Stimulated activated CD4-positive, alpha-beta T cell treated with anti-CD3 and anti-CD28 coated beads, Interleukin-4, amount 100 ng/mL, for 48 hours (primary cell): ENCODE results near the gene ZNF358.

Source experiments
- DNase-seq, 2 donors: peaks; one replicate each; pipeline ENCODE4 v3.0.0-alpha.2; 2020; ENCODE audit warnings: low read depth in 2 of 2

ZNF358 gene

DNA sequence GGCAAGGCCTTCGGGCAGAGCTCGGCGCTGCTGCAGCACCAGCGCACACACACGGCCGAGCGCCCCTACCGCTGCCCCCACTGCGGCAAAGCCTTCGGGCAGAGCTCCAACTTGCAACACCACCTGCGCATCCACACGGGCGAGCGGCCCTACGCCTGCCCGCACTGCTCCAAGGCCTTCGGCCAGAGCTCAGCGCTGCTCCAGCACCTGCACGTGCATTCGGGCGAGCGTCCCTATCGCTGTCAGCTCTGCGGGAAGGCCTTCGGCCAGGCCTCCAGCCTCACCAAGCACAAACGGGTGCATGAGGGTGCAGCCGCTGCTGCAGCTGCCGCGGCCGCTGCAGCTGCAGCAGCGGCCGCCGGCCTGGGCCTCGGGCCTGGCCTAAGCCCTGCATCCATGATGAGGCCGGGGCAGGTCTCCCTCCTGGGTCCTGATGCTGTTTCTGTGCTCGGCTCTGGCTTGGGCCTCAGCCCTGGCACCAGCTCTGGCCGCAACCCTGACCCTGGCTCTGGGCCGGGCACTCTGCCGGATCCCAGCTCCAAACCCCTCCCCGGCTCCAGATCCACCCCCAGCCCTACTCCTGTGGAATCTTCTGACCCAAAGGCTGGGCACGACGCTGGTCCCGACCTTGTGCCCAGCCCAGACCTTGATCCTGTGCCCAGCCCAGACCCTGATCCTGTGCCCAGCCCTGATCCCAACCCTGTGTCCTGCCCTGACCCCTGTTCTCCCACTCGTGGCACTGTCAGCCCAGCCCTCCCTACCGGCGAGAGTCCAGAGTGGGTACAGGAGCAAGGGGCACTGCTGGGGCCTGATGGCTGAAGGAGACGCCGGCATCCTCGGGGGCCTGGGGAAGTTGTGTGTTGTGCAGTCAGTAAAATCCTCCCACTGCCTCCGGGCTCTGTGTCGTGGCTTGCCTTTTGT, 4.5 kb downstream of the ZNF358 start:
- DNase-seq = no peak

- DNase-seq = no peak
Measured at GRCh38 chr19:7521551-7522071, 5.7 kb downstream of the ZNF358 start.

- DNase-seq = peak; percentile 99 to 100
Measured at GRCh38 chr19:7522072-7522922, 6.4 kb downstream of the ZNF358 start, which contains the start of gene MCOLN1. MCOLN1 (plus strand) TSS chr19:7522624; CDS start chr19:7522751, 127 bp downstream.

GRCh38 chr19:7522923-7523667, 7.2 kb downstream of the ZNF358 start:
- no peak for DNase-seq

DNA sequence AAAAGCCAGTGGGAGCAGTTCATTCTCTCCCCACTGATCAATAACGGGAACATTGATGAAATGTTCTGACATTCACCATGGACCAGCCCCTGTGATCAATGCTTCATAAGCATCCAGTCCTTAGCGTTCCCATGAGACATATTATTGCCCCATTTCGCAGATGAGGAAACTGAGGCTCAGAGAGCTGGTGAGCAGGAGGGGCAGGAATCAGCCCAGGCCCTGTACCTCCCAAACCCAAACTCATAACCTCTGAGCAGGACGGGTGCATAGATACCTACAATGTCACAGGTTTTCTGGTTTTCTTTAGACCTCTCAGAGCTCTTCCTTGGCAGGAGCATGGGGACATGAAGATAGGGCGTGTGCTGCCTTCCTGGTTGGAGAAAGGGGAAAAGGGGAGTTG, 8.6 kb downstream of the ZNF358 start:
- no peak for DNase-seq

- no peak for DNase-seq
Measured at GRCh38 chr19:7524992-7525739, 9.3 kb downstream of the ZNF358 start.

DNA sequence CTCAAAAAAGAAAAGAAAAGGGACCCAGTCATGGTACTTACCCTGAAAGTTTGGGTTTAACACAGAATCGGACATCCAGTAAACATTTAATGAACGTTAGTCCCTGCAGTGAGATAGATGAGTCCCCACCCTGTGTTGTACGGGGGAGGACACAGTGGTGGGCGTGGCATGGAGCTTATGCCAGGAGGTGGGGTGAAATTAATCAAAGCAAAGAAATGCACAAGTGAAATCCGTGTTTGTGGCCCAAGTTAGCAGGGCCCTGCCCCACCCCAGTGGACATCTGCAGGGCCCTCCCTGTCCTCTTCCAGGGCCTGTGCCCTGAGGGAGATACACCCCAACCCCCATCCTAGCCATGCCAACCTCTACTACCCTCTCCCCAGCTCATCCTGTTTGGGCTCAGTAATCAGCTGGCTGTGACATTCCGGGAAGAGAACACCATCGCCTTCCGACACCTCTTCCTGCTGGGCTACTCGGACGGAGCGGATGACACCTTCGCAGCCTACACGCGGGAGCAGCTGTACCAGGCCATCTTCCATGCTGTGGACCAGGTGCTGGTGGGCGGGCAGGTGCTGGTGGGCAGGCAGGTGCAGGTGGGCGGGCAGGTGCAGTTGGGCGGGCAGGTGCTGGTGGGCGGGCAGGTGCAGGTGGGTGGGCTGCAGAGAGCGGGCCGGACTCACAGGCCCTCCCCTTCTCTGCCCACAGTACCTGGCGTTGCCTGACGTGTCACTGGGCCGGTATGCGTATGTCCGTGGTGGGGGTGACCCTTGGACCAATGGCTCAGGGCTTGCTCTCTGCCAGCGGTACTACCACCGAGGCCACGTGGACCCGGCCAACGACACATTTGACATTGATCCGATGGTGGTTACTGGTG, 10.4 kb downstream of the ZNF358 start:
- no peak for DNase-seq

- no peak for DNase-seq
Measured at GRCh38 chr19:7527516-7528191, 11.8 kb downstream of the ZNF358 start.

- no peak for DNase-seq
Measured at GRCh38 chr19:7528192-7528519, 12.3 kb downstream of the ZNF358 start.

DNA sequence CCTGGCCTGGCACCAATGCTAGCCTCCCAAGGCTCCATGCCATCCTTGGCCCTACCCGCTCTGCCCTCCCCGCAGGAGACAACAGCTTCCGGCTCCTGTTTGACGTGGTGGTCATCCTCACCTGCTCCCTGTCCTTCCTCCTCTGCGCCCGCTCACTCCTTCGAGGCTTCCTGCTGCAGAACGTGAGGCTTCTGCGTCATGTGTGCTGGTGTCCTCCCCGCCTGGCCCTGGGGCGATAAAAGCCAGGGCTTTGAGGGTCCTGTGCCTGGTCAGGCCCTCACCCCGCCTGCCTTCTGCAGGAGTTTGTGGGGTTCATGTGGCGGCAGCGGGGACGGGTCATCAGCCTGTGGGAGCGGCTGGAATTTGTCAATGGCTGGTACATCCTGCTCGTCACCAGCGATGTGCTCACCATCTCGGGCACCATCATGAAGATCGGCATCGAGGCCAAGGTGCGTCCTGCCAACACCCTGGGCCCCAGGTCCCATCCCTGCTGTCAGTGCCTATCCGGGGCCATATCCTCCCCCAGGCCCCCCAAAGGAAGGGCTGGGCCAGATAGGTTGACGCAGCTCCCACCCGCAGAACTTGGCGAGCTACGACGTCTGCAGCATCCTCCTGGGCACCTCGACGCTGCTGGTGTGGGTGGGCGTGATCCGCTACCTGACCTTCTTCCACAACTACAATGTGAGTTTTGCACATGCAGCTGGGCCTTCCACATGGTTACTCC, 12.8 kb downstream of the ZNF358 start:
- no peak for DNase-seq

- DNase-seq = no peak
Measured at GRCh38 chr19:7529246-7529600, 13.3 kb downstream of the ZNF358 start.

GRCh38 chr19:7529610-7530490, 13.9 kb downstream of the ZNF358 start:
- DNase-seq = no peak

DNA sequence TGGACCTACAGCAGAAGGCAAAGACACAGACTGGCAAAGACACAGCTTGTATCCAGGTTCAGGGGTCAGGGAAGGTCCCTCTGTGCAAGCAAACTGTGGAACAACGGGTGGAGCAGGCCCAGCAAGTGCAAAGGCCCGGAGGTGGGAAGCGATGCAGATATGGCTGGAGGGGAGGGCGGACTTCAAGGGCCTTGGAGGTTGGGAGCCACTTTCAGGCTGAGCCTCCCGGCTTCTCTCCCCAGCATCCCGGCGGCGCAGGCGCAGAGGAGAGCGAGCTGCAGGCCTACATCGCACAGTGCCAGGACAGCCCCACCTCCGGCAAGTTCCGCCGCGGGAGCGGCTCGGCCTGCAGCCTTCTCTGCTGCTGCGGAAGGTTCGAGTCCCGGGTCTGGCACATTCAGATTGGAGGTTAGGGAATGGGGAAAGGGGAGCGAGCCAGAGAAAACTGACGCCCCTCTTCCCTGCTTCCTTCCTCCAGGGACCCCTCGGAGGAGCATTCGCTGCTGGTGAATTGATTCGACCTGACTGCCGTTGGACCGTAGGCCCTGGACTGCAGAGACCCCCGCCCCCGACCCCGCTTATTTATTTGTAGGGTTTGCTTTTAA, 17.5 kb downstream of the ZNF358 start:
- DNase-seq = no peak

GRCh38 chr19:7533925-7534480, 18.1 kb downstream of the ZNF358 start:
- peak; percentile 77 to 78 for DNase-seq

DNA sequence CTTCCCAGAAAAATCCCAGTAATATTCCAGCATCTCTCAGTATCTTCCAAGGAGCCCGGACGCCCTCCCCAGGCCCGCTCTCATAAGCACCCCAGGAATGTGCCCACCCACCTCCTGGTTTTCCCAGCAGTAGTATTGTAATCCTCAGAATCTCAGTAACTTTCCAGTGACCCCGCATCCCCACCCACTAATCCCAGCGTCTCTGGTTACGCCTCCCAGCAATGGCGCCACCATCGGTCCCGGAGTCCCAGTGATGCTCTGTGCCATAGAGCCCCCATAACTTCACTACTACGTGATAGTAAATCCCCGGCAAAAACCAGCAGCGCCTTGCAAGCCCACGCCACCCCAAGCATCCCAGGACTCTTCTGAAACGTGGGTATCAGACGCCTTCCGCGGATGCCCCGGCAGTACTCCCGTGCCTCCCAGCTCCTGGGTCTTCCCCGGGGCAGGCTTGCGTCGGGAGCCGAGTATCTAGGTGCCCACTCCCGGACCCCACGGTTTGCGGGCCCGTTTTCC, 18.7 kb downstream of the ZNF358 start:
- DNase-seq = peak in 1 of 2 donors; percentile 18

DNA sequence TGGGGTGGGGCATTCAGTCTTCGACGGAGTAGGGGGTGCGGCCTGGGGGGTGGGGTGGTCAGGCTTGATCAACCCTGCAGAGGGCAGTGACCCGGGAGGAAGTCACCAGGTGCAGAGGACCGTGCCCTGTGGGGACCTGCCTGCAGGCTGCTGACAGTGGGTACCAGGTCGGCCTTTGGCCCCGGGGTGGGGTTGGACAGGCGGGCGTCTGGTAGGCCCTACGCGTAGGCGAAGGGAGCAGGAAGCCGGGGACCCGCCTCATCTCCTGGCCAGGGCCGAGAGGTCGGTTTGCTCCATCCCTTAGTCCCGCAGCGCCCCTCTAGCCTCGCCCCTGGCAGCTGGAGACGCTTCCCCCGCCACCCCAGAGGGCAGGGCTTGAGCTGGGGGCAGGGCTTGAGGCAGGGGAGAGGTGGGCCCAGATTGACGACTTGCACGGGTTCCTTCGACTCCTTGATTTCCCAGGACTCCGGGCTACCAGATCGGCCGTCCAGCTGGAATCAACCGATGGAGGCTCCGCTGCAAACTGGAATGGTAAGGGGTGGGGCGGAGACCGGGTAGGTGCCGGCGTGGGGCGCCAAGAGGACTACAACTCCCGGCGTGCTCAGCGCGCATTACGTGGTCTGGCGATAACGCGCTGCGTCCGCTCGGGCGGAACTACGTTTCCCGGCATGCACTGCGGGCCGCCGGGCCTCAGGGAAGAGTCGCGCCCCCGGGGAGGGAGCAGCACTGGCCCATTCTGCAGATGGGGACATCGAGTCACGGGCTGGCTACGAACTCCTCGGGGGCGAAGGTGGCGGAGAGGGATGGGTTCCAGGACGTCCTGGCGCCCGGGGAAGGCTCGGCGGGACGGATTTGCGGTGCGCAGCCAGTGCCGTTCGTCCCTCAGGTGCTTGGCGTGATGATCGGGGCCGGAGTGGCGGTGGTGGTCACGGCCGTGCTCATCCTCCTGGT, 19.4 kb downstream of the ZNF358 start, which contains the start of gene PNPLA6:
PNPLA6 (plus strand) TSS at position 671 of the 951 bp plus-strand sequence; CDS start at position 743, 72 bp downstream.
- DNase-seq = peak; percentile 93 to 94
